ENCODE data around the gene NHERF2. TPM values are rescaled to one million over a fixed set of nuclear protein-coding genes. Genes with fewer than 3 reads are reported as not detected.

The NHERF2 gene
- total and polyA plus RNA-seq, 12 donors, result 94.3 to 640 (median 183) TPM

DNA sequence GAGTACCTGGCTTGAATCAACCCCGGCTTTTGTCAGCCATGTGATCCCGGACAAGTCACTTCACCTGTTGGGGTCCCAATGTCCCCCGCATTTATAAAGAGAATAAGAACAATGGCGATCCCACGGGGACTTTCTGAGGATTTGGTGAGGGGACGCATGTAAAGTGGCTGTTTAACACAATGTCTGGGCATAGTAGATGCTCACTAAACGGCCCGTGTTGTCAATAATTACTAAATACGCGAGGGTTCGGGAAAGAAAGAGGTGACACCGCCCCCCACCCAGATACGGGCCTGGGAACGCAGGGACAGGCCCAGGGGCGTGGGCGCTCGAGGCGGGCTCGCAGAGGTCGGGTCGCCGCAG is 35.1 kb upstream of the NHERF2 start:
- peaks cover 12 to 40% (median 36%) of the 10 kb centered on the region in 7 donors for H3K27me3 ChIP-seq
- TF ChIP-seq, protein P1, sequence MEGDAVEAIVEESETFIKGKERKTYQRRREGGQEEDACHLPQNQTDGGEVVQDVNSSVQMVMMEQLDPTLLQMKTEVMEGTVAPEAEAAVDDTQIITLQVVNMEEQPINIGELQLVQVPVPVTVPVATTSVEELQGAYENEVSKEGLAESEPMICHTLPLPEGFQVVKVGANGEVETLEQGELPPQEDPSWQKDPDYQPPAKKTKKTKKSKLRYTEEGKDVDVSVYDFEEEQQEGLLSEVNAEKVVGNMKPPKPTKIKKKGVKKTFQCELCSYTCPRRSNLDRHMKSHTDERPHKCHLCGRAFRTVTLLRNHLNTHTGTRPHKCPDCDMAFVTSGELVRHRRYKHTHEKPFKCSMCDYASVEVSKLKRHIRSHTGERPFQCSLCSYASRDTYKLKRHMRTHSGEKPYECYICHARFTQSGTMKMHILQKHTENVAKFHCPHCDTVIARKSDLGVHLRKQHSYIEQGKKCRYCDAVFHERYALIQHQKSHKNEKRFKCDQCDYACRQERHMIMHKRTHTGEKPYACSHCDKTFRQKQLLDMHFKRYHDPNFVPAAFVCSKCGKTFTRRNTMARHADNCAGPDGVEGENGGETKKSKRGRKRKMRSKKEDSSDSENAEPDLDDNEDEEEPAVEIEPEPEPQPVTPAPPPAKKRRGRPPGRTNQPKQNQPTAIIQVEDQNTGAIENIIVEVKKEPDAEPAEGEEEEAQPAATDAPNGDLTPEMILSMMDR (IDR thresholded peaks at IDR 0.05), result no peak
- peaks cover 0 to 13% (median under 1%) of the 10 kb centered on the region in 9 donors for H3K36me3 ChIP-seq
- ATAC-seq (peak in 2 of 8 donors; percentile 2 to 10), DNase-seq (no peak)
- 13 to 16% methylated on average over 22 of the region's 22 CpGs for WGBS, 2 donors
- peaks cover 5 to 27% (median 22%) of the 10 kb centered on the region in 9 donors for H3K4me1 ChIP-seq
- H3K4me3 ChIP-seq, result peak overlapping the region in 9 of 10 donors; percentile 31 to 60 (median 50)
- H3K9me3 ChIP-seq, result no peaks in the 10 kb centered on the region
- intact Hi-C loops (cut with DNase I), result no loop called here
- peak overlapping the region in 2 of 10 donors; percentile 14 to 77 for H3K27ac ChIP-seq

DNA sequence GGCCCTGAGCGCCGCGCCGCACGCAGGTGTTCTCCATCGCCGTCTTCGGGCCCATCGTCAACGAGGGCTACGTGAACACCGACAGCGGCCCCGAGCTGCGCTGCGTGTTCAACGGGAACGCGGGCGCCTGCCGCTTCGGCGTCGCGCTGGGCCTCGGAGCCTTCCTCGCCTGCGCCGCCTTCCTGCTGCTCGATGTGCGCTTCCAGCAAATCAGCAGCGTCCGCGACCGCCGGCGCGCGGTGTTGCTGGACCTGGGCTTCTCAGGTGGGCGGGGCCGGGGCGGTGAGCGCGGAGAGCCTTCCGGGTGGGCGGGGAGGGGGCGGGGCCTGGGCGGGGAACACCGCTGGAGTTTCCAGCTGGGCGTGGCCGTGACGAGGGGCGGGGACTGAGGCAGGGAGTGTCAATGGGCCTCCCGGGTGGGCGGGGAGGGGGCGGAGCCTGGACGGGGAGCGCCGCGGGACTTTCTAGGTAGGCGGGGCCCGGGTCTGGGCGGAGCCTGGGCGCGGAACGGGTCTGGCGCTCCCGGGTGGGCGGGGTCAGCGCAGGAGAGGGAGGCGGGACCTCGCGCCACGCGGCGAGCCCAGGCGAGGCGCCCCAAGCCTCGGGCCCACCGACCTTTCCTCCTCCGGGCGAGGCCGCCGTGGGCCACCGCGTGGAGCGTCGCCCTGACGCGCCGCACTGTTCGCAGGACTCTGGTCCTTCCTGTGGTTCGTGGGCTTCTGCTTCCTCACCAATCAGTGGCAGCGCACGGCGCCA is 34.6 kb upstream of the NHERF2 start:
- H3K36me3 ChIP-seq, result peaks cover 0 to 13% (median 5%) of the 10 kb centered on the region in 9 donors
- peak overlapping the region in 9 of 10 donors; percentile 31 to 60 (median 50) for H3K4me3 ChIP-seq
- DNase-seq (peak; percentile 93 to 98), ATAC-seq (peak; percentile 86 to 94 (median 90))
- 1 to 4% methylated on average over 54 to 95 of the region's 96 CpGs for WGBS, 2 donors
- peak overlapping the region in 2 of 10 donors; percentile 14 to 77 for H3K27ac ChIP-seq
- intact Hi-C loops (cut with DNase I), result no loop called here
- H3K9me3 ChIP-seq, result no peaks in the 10 kb centered on the region
- H3K4me1 ChIP-seq, result peaks cover 5 to 27% (median 22%) of the 10 kb centered on the region in 9 donors
- TF ChIP-seq, protein P1 (IDR thresholded peaks at IDR 0.05), result peak in 2 of 9 donors; percentile 8 to 12
- H3K27me3 ChIP-seq, result peaks cover 12 to 40% (median 36%) of the 10 kb centered on the region in 7 donors

DNA sequence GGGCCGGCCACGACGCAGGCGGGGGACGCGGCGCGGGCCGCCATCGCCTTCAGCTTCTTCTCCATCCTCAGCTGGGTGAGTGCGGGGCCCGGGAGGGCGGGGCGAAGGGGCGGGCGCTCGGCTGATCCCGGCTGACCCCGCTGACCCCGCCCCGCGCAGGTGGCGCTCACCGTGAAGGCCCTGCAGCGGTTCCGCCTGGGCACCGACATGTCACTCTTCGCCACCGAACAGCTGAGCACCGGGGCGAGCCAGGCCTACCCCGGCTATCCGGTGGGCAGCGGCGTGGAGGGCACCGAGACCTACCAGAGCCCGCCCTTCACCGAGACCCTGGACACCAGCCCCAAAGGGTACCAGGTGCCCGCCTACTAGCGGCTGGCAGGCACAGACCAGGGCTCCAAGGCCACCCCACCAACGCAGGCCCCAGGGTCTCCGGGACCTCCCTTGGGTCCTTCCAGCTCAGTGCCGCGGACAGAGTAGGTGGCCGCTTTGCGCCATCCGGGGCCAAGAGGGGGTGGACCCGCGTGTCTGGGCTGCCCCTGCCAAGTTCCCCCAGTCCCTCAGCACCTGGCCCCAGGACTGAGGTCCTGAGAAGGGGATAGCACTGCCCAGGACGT is 33.9 kb upstream of the NHERF2 start:
- Histone ChIP-seq H3K27me3 (peaks cover 12 to 40% (median 36%) of the 10 kb centered on the region in 7 donors), H3K4me1 (peaks cover 5 to 27% (median 22%) of the 10 kb centered on the region in 9 donors), H3K4me3 (peak overlapping the region in 7 of 10 donors; percentile 39 to 60 (median 53)), H3K9me3 (no peaks in the 10 kb centered on the region), H3K36me3 (peaks cover 0 to 18% (median 11%) of the 10 kb centered on the region in 9 donors), H3K27ac (no peak overlapping the region)
- intact Hi-C loops (cut with DNase I), result no loop called here
- DNase-seq (no peak), ATAC-seq (peak in 4 of 8 donors; percentile 0 to 25 (median 2))
- 42 to 52% methylated on average over 35 to 50 of the region's 50 CpGs for WGBS, 2 donors
- TF ChIP-seq, protein P1 (IDR thresholded peaks at IDR 0.05), result no peak

DNA sequence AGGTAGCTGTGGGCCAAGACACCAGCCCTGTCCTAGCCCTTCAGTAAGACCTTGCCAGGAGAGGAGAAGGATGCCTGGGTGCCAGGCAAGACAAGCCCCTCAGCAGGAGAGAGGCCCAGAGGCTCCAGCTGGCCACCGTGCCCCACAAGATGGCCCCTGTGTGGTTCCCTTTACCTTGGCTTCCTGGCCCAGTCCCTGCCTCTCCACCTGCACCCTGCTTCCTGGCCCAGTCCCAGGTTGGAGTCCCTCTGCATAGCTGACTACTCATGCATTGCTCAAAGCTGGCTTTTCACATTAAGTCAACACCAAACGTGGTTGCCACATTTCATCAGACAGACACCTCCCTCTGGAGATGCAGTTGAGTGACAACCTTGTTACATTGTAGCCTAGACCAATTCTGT is 33.0 kb upstream of the NHERF2 start:
- Histone ChIP-seq H3K4me1 (peaks cover 5 to 31% (median 22%) of the 10 kb centered on the region in 9 donors), H3K4me3 (no peak overlapping the region), H3K27ac (no peak overlapping the region), H3K27me3 (peaks cover 12 to 32% (median 26%) of the 10 kb centered on the region in 7 donors), H3K36me3 (peaks cover 0 to 27% (median 18%) of the 10 kb centered on the region in 9 donors), H3K9me3 (no peaks in the 10 kb centered on the region)
- intact Hi-C loops (cut with DNase I), result no loop called here
- WGBS, 2 donors, result 69 to 76% methylated on average over 2 of the region's 2 CpGs
- ATAC-seq (no peak), DNase-seq (no peak)
- TF ChIP-seq, protein P1 (IDR thresholded peaks at IDR 0.05), result no peak
